Trophoblast cell (in vitro differentiated cells and primary cell): ENCODE data around the gene MPP7.

Experiments
- DNase-seq, 2 donors: peaks; one replicate each; pipeline ENCODE4 v3.0.0-alpha.2; 2016
- H2AFZ ChIP-seq: 2 replicates; pipeline ENCODE4 v1.6.1; 2013; ENCODE audit warnings: low read length, moderate library complexity, mild to moderate bottlenecking; ENCODE audit not compliant: insufficient read depth, poor library complexity
- H2AK5ac ChIP-seq: 2 replicates; pipeline ENCODE4 v1.6.1; 2013; ENCODE audit warnings: mild to moderate bottlenecking, low read length
- H2BK120ac ChIP-seq: 2 replicates; pipeline ENCODE4 v1.6.1; 2013; ENCODE audit warnings: low read length, mild to moderate bottlenecking, moderate library complexity; ENCODE audit not compliant: insufficient read depth, poor library complexity
- H2BK12ac ChIP-seq: 2 replicates; pipeline ENCODE4 v1.6.1; 2013; ENCODE audit warnings: mild to moderate bottlenecking, low read length, moderate library complexity
- H2BK5ac ChIP-seq: 2 replicates; pipeline ENCODE4 v1.6.1; 2013; ENCODE audit warnings: low read length, low read depth, moderate library complexity, mild to moderate bottlenecking; ENCODE audit not compliant: poor library complexity
- H3K14ac ChIP-seq: 2 replicates; pipeline ENCODE4 v1.6.1; 2013; ENCODE audit warnings: mild to moderate bottlenecking, low read length
- H3K18ac ChIP-seq: 2 replicates; pipeline ENCODE4 v1.6.1; 2013; ENCODE audit warnings: mild to moderate bottlenecking, low read length
- H3K23ac ChIP-seq: 2 replicates; pipeline ENCODE4 v1.6.1; 2013; ENCODE audit warnings: low read length
- H3K27ac ChIP-seq: 2 replicates; pipeline ENCODE4 v1.5.1; 2013; ENCODE audit warnings: low read depth, mild to moderate bottlenecking, inconsistent platforms, low read length, moderate library complexity
- H3K27me3 ChIP-seq: 2 replicates; pipeline ENCODE4 v1.6.1; 2013; ENCODE audit warnings: inconsistent platforms, mild to moderate bottlenecking, low read length, moderate library complexity; ENCODE audit not compliant: insufficient read depth
- H3K36me3 ChIP-seq, 2 experiments: 1 replicate in 1 of 2; 2 replicates in 1 of 2; pipeline ENCODE4 v1.6.1; 2013; ENCODE audit warnings: low read length in 2 of 2, mild to moderate bottlenecking in 2 of 2, moderate library complexity in 1 of 2; ENCODE audit not compliant: insufficient read depth in 2 of 2, control insufficient read depth in 1 of 2
- H3K4ac ChIP-seq: 2 replicates; pipeline ENCODE4 v1.6.1; 2013; ENCODE audit warnings: low read depth, mild to moderate bottlenecking, low read length, moderate library complexity
- H3K4me1 ChIP-seq, 2 experiments: 1 replicate in 1 of 2; 2 replicates in 1 of 2; pipeline ENCODE4 v1.6.1; 2013; ENCODE audit warnings: low read length in 2 of 2, mild to moderate bottlenecking in 2 of 2, moderate library complexity in 1 of 2; ENCODE audit not compliant: insufficient read depth in 2 of 2, control insufficient read depth in 1 of 2
- H3K4me2 ChIP-seq: 2 replicates; pipeline ENCODE4 v1.6.1; 2013; ENCODE audit warnings: inconsistent platforms, mild to moderate bottlenecking, low read length, moderate library complexity
- H3K4me3 ChIP-seq: 2 replicates; pipeline ENCODE4 v1.5.1; 2013; ENCODE audit warnings: mild to moderate bottlenecking, low read depth, low read length, inconsistent platforms
- H3K79me1 ChIP-seq: one replicate; pipeline ENCODE4 v1.6.1; 2013; ENCODE audit warnings: low read length
- H3K79me2 ChIP-seq: 2 replicates; pipeline ENCODE4 v1.6.1; 2013; ENCODE audit warnings: low read length, mild to moderate bottlenecking; ENCODE audit not compliant: control insufficient read depth, insufficient read depth, poor library complexity
- H3K9ac ChIP-seq: 2 replicates; pipeline ENCODE4 v1.6.1; 2013; ENCODE audit warnings: mild to moderate bottlenecking, low read length
- H3K9me3 ChIP-seq: 2 replicates; pipeline ENCODE4 v1.6.1; 2013; ENCODE audit warnings: low read depth, mild to moderate bottlenecking, control low read depth, inconsistent platforms, low read length; ENCODE audit not compliant: insufficient read depth
- H4K12ac ChIP-seq: 2 replicates; pipeline ENCODE4 v1.6.1; 2013; ENCODE audit warnings: low read depth, mild to moderate bottlenecking, low read length, moderate library complexity
- H4K8ac ChIP-seq: 2 replicates; pipeline ENCODE4 v1.6.1; 2013; ENCODE audit warnings: low read depth, mild to moderate bottlenecking, low read length, moderate library complexity
- H4K91ac ChIP-seq: one replicate; pipeline ENCODE4 v1.6.1; 2013; ENCODE audit warnings: low read depth, mild to moderate bottlenecking, low read length, moderate library complexity
- WGBS: extraction: QIAGEN DNeasy Blood & Tissue Kit; methylation state at CpG from one replicate; pipeline ENCODE4 v1.1.7; 2013; ENCODE audit warnings: missing lambda C conversion rate; ENCODE audit not compliant: insufficient read length, insufficient coverage; ENCODE audit errors: extremely low coverage; 5-methylcytosine and 5-hydroxymethylcytosine counted together

The MPP7 gene

DNA sequence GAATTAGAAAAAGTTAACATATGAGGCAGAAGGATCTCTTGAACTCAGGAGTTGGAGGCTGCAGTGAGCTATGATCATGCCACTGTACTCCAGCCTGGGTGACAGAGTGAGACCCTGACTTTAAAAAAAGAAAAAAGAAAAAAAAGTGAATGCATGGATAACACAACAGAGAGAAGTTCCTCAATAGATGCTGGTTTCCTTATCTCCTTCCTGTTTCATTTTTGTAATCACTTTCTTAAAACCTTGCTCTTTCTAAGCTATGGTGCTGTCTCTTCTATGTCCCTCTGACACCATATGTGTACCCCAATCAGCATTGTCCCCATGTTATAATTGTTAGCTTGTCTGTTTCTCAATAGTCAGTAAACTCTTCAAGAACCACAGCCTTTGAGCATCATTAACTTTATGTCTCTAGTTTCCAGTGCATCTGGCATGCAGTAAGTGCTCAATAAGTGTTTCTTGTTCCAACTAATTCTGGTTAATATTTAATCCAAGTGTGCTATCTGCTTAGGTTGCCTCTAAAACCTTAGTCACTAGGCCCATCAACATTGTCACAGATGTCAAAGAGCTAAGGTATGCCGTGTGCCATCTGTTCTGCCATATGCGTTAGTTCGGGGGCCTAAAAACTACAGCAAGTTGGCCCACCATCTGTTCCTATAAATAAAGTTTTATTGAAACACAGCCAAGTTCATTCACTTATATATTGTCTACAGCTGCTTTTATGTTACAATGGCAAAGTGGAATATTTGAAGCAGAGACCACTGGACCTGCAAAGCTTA lies 36.2 kb downstream of the MPP7 start:
- H4K91ac ChIP-seq, result no peak overlapping the region
- H2BK5ac ChIP-seq, result no peak overlapping the region
- H2AK5ac ChIP-seq, result no peak overlapping the region
- no peak overlapping the region for H4K12ac ChIP-seq
- H3K14ac ChIP-seq, result no peak overlapping the region
- no peak overlapping the region for H3K18ac ChIP-seq
- H4K8ac ChIP-seq, result no peak overlapping the region
- H3K4me2 ChIP-seq, result no peak overlapping the region
- no peaks in the 10 kb centered on the region for H3K79me1 ChIP-seq
- H3K4me3 ChIP-seq, result no peak overlapping the region
- no CpG with 5 or more reads among the region's 3 CpGs for WGBS
- no peaks in the 10 kb centered on the region for H3K27me3 ChIP-seq
- no peak overlapping the region for H3K27ac ChIP-seq
- H3K23ac ChIP-seq, result no peak overlapping the region
- no peak for DNase-seq
- no peak overlapping the region for H3K4ac ChIP-seq
- no peaks in the 10 kb centered on the region for H3K79me2 ChIP-seq
- H2BK12ac ChIP-seq, result no peak overlapping the region
- no peak overlapping the region for H3K9ac ChIP-seq
- H3K36me3 ChIP-seq, result peaks cover 0 to 2% of the 10 kb centered on the region in 2 experiments
- peaks cover 2 to 3% of the 10 kb centered on the region in 2 experiments for H3K4me1 ChIP-seq
- no peak overlapping the region for H2BK120ac ChIP-seq
- no peaks in the 10 kb centered on the region for H3K9me3 ChIP-seq
- H2AFZ ChIP-seq, result no peak overlapping the region

DNA sequence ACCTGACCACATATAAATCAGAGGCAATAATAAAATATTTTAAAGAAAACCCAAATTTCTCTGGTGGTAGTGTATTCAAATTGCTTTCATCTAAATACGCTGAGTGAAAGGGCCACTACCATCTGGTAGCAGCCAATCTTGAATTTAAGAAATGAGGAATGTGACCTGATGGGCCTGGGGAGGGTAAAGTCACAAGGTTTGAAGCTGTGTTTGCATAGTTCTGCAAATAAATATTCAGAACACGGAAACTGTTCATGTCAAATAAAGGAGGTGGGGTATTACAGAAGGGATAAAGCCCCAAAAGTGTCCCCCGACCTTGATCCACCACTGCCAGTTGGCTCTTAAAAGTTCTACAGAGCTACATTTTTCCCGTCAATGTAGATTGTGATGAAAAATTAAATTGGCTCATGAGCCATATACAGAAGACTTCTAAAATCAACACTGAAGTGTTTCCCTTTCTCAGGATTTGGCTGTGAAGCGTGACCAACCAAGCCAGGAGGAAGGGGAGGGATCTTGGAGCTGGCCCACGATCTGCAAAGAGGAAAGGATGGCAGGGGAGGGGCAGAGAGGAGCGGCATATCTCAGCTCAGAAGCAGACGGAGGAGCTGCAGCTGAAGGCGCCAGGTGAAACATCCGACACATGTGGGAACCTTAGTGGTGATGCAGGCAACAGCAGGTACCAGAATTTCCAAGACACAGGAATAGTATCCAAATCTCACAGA lies 39.6 kb downstream of the MPP7 start:
- DNase-seq, result peak in 1 of 2 donors; percentile 21
- Histone ChIP-seq H3K14ac (no peak overlapping the region), H3K4ac (no peak overlapping the region), H3K4me1 (no peaks in the 10 kb centered on the region), H3K36me3 (peaks cover 0 to 2% of the 10 kb centered on the region in 2 experiments), H3K9ac (no peak overlapping the region), H3K79me2 (no peaks in the 10 kb centered on the region), H4K91ac (no peak overlapping the region), H3K27me3 (no peaks in the 10 kb centered on the region), H2AK5ac (no peak overlapping the region), H3K9me3 (no peaks in the 10 kb centered on the region), H3K18ac (no peak overlapping the region), H4K12ac (no peak overlapping the region), H3K27ac (no peak overlapping the region), H2BK12ac (no peak overlapping the region), H2BK5ac (no peak overlapping the region), H3K4me3 (no peak overlapping the region), H3K23ac (no peak overlapping the region), H3K4me2 (no peak overlapping the region), H2BK120ac (no peak overlapping the region), H3K79me1 (no peaks in the 10 kb centered on the region), H2AFZ (no peak overlapping the region), H4K8ac (no peak overlapping the region)
- no CpG with 5 or more reads among the region's 10 CpGs for WGBS

DNA sequence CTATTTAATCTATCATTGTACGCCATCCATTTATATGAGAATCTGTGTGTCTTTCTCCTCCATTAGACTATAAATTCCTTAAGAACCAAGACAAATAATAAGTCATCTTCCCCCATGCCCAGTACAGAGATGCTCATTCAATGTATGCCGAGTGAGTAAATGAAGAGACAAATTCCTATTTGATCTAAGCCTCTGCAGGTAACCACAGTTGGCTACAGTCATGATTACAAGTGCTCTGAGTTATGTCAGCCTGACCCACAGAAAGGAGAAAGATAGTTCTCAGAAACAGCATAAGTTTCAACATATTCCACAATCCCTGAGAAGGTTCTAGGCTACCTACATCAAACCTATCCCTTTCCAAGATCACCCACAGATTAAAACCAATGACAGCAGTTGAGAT lies 46.1 kb downstream of the MPP7 start:
- H2BK12ac ChIP-seq, result no peak overlapping the region
- no peak overlapping the region for H2AK5ac ChIP-seq
- H3K4me3 ChIP-seq, result no peak overlapping the region
- no peaks in the 10 kb centered on the region for H3K79me2 ChIP-seq
- no peak overlapping the region for H3K14ac ChIP-seq
- no peak overlapping the region for H3K23ac ChIP-seq
- H3K18ac ChIP-seq, result no peak overlapping the region
- no peak overlapping the region for H4K91ac ChIP-seq
- no peak overlapping the region for H3K27ac ChIP-seq
- no peak overlapping the region for H4K8ac ChIP-seq
- H3K36me3 ChIP-seq, result no peaks in the 10 kb centered on the region
- no peak overlapping the region for H3K9ac ChIP-seq
- H3K27me3 ChIP-seq, result no peaks in the 10 kb centered on the region
- H2AFZ ChIP-seq, result no peak overlapping the region
- H4K12ac ChIP-seq, result no peak overlapping the region
- no peaks in the 10 kb centered on the region for H3K4me1 ChIP-seq
- H3K9me3 ChIP-seq, result no peaks in the 10 kb centered on the region
- WGBS, result no CpG with 5 or more reads among the region's 2 CpGs
- no peak overlapping the region for H3K4ac ChIP-seq
- no peak for DNase-seq
- no peak overlapping the region for H2BK5ac ChIP-seq
- no peaks in the 10 kb centered on the region for H3K79me1 ChIP-seq
- H3K4me2 ChIP-seq, result no peak overlapping the region
- H2BK120ac ChIP-seq, result no peak overlapping the region

DNA sequence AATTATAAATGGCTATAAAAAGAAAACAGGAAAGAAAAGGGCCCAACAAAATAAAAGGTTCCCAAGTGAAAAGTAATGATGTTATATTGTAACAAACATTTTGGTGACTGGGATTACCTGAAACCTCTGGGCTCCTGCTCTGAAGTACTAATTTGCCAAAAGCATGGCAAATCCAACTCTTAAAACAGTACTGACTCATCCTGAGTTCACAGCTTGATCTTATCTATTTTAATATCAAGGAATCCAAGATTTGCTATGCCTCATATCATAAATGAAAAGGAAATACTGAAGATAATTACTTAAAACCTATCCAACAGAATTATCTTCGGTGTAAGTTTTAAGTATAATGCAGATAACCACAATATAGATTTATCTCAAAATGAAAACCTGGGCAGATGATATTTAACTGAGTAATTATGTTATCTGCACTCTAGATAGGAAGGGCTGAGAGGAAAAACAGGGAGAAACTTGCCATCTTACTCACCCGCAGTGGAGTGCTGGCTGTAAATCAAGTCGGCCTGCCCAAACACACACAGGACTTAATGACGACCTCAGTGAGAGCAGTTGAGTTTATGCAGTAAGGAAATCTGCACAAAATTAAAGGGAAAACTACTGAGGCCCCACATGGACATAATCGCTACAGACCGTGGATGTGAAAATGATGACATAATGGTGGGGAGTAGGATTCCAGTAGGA lies 48.4 kb downstream of the MPP7 start:
- Histone ChIP-seq H3K27ac (no peak overlapping the region), H3K18ac (no peak overlapping the region), H3K9ac (no peak overlapping the region), H3K27me3 (no peaks in the 10 kb centered on the region), H2AK5ac (no peak overlapping the region), H3K14ac (no peak overlapping the region), H4K91ac (no peak overlapping the region), H2BK120ac (no peak overlapping the region), H4K8ac (no peak overlapping the region), H2BK12ac (no peak overlapping the region), H3K79me1 (no peaks in the 10 kb centered on the region), H3K4me3 (no peak overlapping the region), H2AFZ (no peak overlapping the region), H4K12ac (no peak overlapping the region), H3K9me3 (peaks cover 1% of the 10 kb centered on the region), H3K4me1 (no peaks in the 10 kb centered on the region), H3K4ac (no peak overlapping the region), H3K23ac (no peak overlapping the region), H3K36me3 (no peaks in the 10 kb centered on the region), H3K4me2 (no peak overlapping the region), H2BK5ac (no peak overlapping the region), H3K79me2 (no peaks in the 10 kb centered on the region)
- peak in 1 of 2 donors; percentile 33 for DNase-seq
- WGBS, result no CpG with 5 or more reads among the region's 6 CpGs
